ENCODE data around the gene NOSIP.
A peak's percentile ranks its signal among the peaks of the same experiment; 100 is the strongest.

Gene NOSIP

GRCh38 chr19:49581007-49581508 is 702 bp upstream of the NOSIP start, which contains the start of gene PRRG2:
Gene PRRG2, plus strand, starts transcription at chr19:49581316. Its CDS starts 1,904 bp downstream, at chr19:49583220.
- Histone ChIP-seq H3K4me3 (ENCODE audit: severe bottlenecking) (peak within 1 kb of the TSS; percentile 48), H3K27ac (ENCODE audit: poor library complexity, severe bottlenecking) (peak within 1 kb of the TSS; percentile 35), H3K27me3 (ENCODE audit: insufficient read depth, poor library complexity, severe bottlenecking) (no peaks in the 10 kb centered on the region), H3K4me1 (ENCODE audit: insufficient read depth, poor library complexity, severe bottlenecking) (peaks cover 6% of the 10 kb centered on the region), H3K9me3 (ENCODE audit: severe bottlenecking) (no peaks in the 10 kb centered on the region), H3K36me3 (ENCODE audit: low read depth) (peaks cover 3% of the 10 kb centered on the region)
- TF ChIP-seq CTCF (IDR thresholded peaks at IDR 0.05; ENCODE audit: poor library complexity, severe bottlenecking), result no peak
- DNase-seq (ENCODE audit: low spot score), result peak; percentile 65
- ATAC-seq (ENCODE audit: low read depth), result 0 out of 3 replicates have a peak, but pooled peaks have one; percentile 35

GRCh38 chr19:49579947-49580263 is 451 bp downstream of the NOSIP start:
- peak overlapping the region; percentile 35 for H3K27ac ChIP-seq (ENCODE audit: poor library complexity, severe bottlenecking)
- DNase-seq (ENCODE audit: low spot score), result no peak
- peaks cover 6% of the 10 kb centered on the region for H3K4me1 ChIP-seq (ENCODE audit: insufficient read depth, poor library complexity, severe bottlenecking)
- ATAC-seq (ENCODE audit: low read depth), result peak; percentile 7; the same call in 1 of the 3 replicates
- TF ChIP-seq CTCF (IDR thresholded peaks at IDR 0.05; ENCODE audit: poor library complexity, severe bottlenecking), result no peak
- peak overlapping the region; percentile 48 for H3K4me3 ChIP-seq (ENCODE audit: severe bottlenecking)
- peaks cover 14% of the 10 kb centered on the region for H3K36me3 ChIP-seq (ENCODE audit: low read depth)
- no peaks in the 10 kb centered on the region for H3K9me3 ChIP-seq (ENCODE audit: severe bottlenecking)
- H3K27me3 ChIP-seq (ENCODE audit: insufficient read depth, poor library complexity, severe bottlenecking), result no peaks in the 10 kb centered on the region

- H3K4me3 ChIP-seq (ENCODE audit: severe bottlenecking), result peak overlapping the region; percentile 48
- peaks cover 17% of the 10 kb centered on the region for H3K36me3 ChIP-seq (ENCODE audit: low read depth)
- no peak for TF ChIP-seq CTCF (IDR thresholded peaks at IDR 0.05; ENCODE audit: poor library complexity, severe bottlenecking)
- peaks cover 6% of the 10 kb centered on the region for H3K4me1 ChIP-seq (ENCODE audit: insufficient read depth, poor library complexity, severe bottlenecking)
- no peak overlapping the region for H3K27ac ChIP-seq (ENCODE audit: poor library complexity, severe bottlenecking)
- no peaks in the 10 kb centered on the region for H3K9me3 ChIP-seq (ENCODE audit: severe bottlenecking)
- DNase-seq (ENCODE audit: low spot score), result no peak
- H3K27me3 ChIP-seq (ENCODE audit: insufficient read depth, poor library complexity, severe bottlenecking), result no peaks in the 10 kb centered on the region
- no peak for ATAC-seq (ENCODE audit: low read depth)
Observed at GRCh38 chr19:49579193-49579592, 1.2 kb downstream of the NOSIP start.

GRCh38 chr19:49574206-49574755 is 6.1 kb downstream of the NOSIP start:
- Histone ChIP-seq H3K27me3 (ENCODE audit: insufficient read depth, poor library complexity, severe bottlenecking) (no peaks in the 10 kb centered on the region), H3K9me3 (ENCODE audit: severe bottlenecking) (no peaks in the 10 kb centered on the region), H3K36me3 (ENCODE audit: low read depth) (peaks cover 20% of the 10 kb centered on the region), H3K27ac (ENCODE audit: poor library complexity, severe bottlenecking) (no peak overlapping the region), H3K4me1 (ENCODE audit: insufficient read depth, poor library complexity, severe bottlenecking) (peaks cover 3% of the 10 kb centered on the region), H3K4me3 (ENCODE audit: severe bottlenecking) (no peak overlapping the region)
- no peak for ATAC-seq (ENCODE audit: low read depth)
- no peak for TF ChIP-seq CTCF (IDR thresholded peaks at IDR 0.05; ENCODE audit: poor library complexity, severe bottlenecking)
- no peak for DNase-seq (ENCODE audit: low spot score)

- Histone ChIP-seq H3K4me1 (ENCODE audit: insufficient read depth, poor library complexity, severe bottlenecking) (no peaks in the 10 kb centered on the region), H3K27ac (ENCODE audit: poor library complexity, severe bottlenecking) (no peak overlapping the region), H3K36me3 (ENCODE audit: low read depth) (peaks cover 20% of the 10 kb centered on the region), H3K4me3 (ENCODE audit: severe bottlenecking) (no peak overlapping the region), H3K9me3 (ENCODE audit: severe bottlenecking) (no peaks in the 10 kb centered on the region), H3K27me3 (ENCODE audit: insufficient read depth, poor library complexity, severe bottlenecking) (no peaks in the 10 kb centered on the region)
- DNase-seq (ENCODE audit: low spot score) (no peak), ATAC-seq (ENCODE audit: low read depth) (no peak)
- no peak for TF ChIP-seq CTCF (IDR thresholded peaks at IDR 0.05; ENCODE audit: poor library complexity, severe bottlenecking)
Observed at GRCh38 chr19:49573425-49573824, 6.9 kb downstream of the NOSIP start.
